ENCODE measurements around the gene SLC2A8.

The SLC2A8 gene

DNA sequence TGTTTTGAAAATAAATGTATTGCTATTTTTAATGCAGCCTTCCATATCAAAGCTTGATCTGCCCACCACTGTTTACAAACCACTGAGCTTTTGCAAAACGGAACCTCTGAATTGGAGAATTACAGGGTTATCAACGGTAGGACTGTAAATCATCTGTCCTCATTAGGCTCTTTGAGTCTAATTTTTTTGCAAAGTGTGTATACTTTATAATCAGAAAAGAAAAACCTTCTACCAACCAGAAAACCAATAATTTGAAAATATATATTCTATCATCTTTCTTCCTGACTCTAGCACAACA is 6.8 kb upstream of the SLC2A8 start:
- peaks cover 13% of the 10 kb centered on the region for H3K4me1 ChIP-seq (ENCODE audit: insufficient read depth, low read length, poor library complexity, severe bottlenecking)
- H3K36me3 ChIP-seq (ENCODE audit: insufficient read depth, low read length) = no peaks in the 10 kb centered on the region
- no peaks in the 10 kb centered on the region for H3K9me3 ChIP-seq (ENCODE audit: insufficient read depth, low read depth, low read length)
- no peaks in the 10 kb centered on the region for H3K79me2 ChIP-seq (ENCODE audit: insufficient read depth, low read length)
- H3K27me3 ChIP-seq (ENCODE audit: insufficient read depth, low read length, poor library complexity, severe bottlenecking) = peaks cover 85% of the 10 kb centered on the region
- 0 out of 2 replicates have a peak, but pooled peaks cover 5% of the 10 kb centered on the region for H3F3A ChIP-seq (ENCODE audit: low read depth)
- H2AFZ ChIP-seq (ENCODE audit: low read length) = no peak overlapping the region
- no peak overlapping the region for H3K4me3 ChIP-seq (ENCODE audit: low read length, poor library complexity, severe bottlenecking)
- no peak for TF ChIP-seq EZH2phosphoT487 (IDR thresholded peaks at IDR 0.05; ENCODE audit: borderline replicate concordance)
- TF ChIP-seq, protein P1, sequence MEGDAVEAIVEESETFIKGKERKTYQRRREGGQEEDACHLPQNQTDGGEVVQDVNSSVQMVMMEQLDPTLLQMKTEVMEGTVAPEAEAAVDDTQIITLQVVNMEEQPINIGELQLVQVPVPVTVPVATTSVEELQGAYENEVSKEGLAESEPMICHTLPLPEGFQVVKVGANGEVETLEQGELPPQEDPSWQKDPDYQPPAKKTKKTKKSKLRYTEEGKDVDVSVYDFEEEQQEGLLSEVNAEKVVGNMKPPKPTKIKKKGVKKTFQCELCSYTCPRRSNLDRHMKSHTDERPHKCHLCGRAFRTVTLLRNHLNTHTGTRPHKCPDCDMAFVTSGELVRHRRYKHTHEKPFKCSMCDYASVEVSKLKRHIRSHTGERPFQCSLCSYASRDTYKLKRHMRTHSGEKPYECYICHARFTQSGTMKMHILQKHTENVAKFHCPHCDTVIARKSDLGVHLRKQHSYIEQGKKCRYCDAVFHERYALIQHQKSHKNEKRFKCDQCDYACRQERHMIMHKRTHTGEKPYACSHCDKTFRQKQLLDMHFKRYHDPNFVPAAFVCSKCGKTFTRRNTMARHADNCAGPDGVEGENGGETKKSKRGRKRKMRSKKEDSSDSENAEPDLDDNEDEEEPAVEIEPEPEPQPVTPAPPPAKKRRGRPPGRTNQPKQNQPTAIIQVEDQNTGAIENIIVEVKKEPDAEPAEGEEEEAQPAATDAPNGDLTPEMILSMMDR (conservative IDR thresholded peaks at IDR 0.05; ENCODE audit: low read length) = no peak
- H3K4me2 ChIP-seq (ENCODE audit: low read depth, low read length, poor library complexity, severe bottlenecking) = no peak overlapping the region
- H3K9me2 ChIP-seq (replicated peaks; ENCODE audit: low read depth, low read length) = no peaks in the 10 kb centered on the region
- peaks cover 7% of the 10 kb centered on the region for H4K20me1 ChIP-seq (ENCODE audit: insufficient read depth, low read length, poor library complexity, severe bottlenecking)
- H3K9ac ChIP-seq (ENCODE audit: low read depth, low read length, poor library complexity, severe bottlenecking) = no peak overlapping the region

DNA sequence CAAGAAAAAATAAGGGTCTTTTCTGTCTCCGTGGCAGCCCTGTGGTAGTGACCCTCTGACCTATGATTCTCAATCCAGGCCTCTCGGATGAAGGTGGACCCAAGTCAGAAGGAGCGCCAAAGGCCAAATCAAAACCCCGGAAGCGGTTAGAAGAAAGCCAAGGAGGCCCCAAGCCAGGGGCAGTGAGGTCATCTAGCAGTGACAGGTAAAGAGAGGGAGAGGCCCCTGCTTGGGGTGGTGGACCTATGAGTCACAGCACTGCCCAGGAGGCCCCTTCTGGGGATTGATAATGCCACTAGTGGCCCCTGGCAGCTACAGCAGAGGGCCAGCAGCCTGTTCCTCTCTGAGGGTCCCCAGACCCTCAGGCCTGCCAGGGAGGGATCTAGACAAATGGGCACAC is 6.4 kb upstream of the SLC2A8 start:
- no peaks in the 10 kb centered on the region for H3K9me2 ChIP-seq (replicated peaks; ENCODE audit: low read depth, low read length)
- H3F3A ChIP-seq (ENCODE audit: low read depth) = 0 out of 2 replicates have a peak, but pooled peaks cover 5% of the 10 kb centered on the region
- H3K9me3 ChIP-seq (ENCODE audit: insufficient read depth, low read depth, low read length) = no peaks in the 10 kb centered on the region
- no peaks in the 10 kb centered on the region for H3K79me2 ChIP-seq (ENCODE audit: insufficient read depth, low read length)
- no peak overlapping the region for H2AFZ ChIP-seq (ENCODE audit: low read length)
- peaks cover 85% of the 10 kb centered on the region for H3K27me3 ChIP-seq (ENCODE audit: insufficient read depth, low read length, poor library complexity, severe bottlenecking)
- H3K4me1 ChIP-seq (ENCODE audit: insufficient read depth, low read length, poor library complexity, severe bottlenecking) = peaks cover 13% of the 10 kb centered on the region
- no peak overlapping the region for H3K9ac ChIP-seq (ENCODE audit: low read depth, low read length, poor library complexity, severe bottlenecking)
- no peak overlapping the region for H3K4me3 ChIP-seq (ENCODE audit: low read length, poor library complexity, severe bottlenecking)
- no peak overlapping the region for H3K4me2 ChIP-seq (ENCODE audit: low read depth, low read length, poor library complexity, severe bottlenecking)
- no peaks in the 10 kb centered on the region for H3K36me3 ChIP-seq (ENCODE audit: insufficient read depth, low read length)
- TF ChIP-seq EZH2phosphoT487 (IDR thresholded peaks at IDR 0.05; ENCODE audit: borderline replicate concordance) = no peak
- TF ChIP-seq, protein P1 (conservative IDR thresholded peaks at IDR 0.05; ENCODE audit: low read length) = no peak
- peaks cover 7% of the 10 kb centered on the region for H4K20me1 ChIP-seq (ENCODE audit: insufficient read depth, low read length, poor library complexity, severe bottlenecking)

DNA sequence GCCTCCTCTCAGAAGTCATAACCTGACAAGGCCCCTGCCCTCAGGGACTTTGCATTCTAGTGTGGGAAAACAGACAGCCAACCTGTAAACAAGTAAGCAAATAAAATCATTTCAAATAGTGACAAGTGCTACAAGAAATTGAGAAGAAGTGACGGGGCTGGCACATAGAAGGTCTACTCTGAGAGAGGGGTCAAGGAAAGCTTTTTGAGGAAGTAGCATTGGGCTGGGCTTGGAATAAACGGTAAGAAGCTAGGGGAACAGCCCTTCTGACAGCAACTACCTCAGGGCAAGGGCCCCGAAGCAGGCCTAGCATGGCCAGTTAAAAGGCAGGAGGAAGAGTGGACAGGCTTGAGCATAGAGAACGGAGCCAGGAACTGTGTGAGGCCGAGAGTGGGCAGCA is 4.8 kb upstream of the SLC2A8 start:
- Histone ChIP-seq H3K79me2 (ENCODE audit: insufficient read depth, low read length) (no peaks in the 10 kb centered on the region), H3K9me2 (replicated peaks; ENCODE audit: low read depth, low read length) (no peaks in the 10 kb centered on the region), H2AFZ (ENCODE audit: low read length) (no peak overlapping the region), H3K4me2 (ENCODE audit: low read depth, low read length, poor library complexity, severe bottlenecking) (no peak overlapping the region), H3K9ac (ENCODE audit: low read depth, low read length, poor library complexity, severe bottlenecking) (no peak overlapping the region), H4K20me1 (ENCODE audit: insufficient read depth, low read length, poor library complexity, severe bottlenecking) (peaks cover 7% of the 10 kb centered on the region), H3K4me3 (ENCODE audit: low read length, poor library complexity, severe bottlenecking) (no peak overlapping the region), H3K27me3 (ENCODE audit: insufficient read depth, low read length, poor library complexity, severe bottlenecking) (peaks cover 82% of the 10 kb centered on the region), H3K9me3 (ENCODE audit: insufficient read depth, low read depth, low read length) (no peaks in the 10 kb centered on the region), H3F3A (ENCODE audit: low read depth) (0 out of 2 replicates have a peak, but pooled peaks cover 5% of the 10 kb centered on the region), H3K4me1 (ENCODE audit: insufficient read depth, low read length, poor library complexity, severe bottlenecking) (peaks cover 13% of the 10 kb centered on the region), H3K36me3 (ENCODE audit: insufficient read depth, low read length) (no peaks in the 10 kb centered on the region)
- no peak for TF ChIP-seq EZH2phosphoT487 (IDR thresholded peaks at IDR 0.05; ENCODE audit: borderline replicate concordance)
- TF ChIP-seq, protein P1 (conservative IDR thresholded peaks at IDR 0.05; ENCODE audit: low read length) = no peak
